RWPE1 (cell line): Measurements from ENCODE around the gene ATP6V1C2.
"Not testable (repeated sequence)": the region's sequence is repeated elsewhere in the genome, so short reads cannot be mapped to it uniquely, and the experiment has no call there.

Experiments used
- CTCF ChIA-PET: fragments of 350-600 bp; sonication (Branson Sonifier 250); formaldehyde crosslinking; extraction: SDS; loops from one replicate; lab custom pipeline; 2021; lab: Yijun Ruan, JAX
- POLR2A ChIA-PET: fragments of 400-600 bp; formaldehyde crosslinking; extraction: SDS; loops from one replicate; lab custom pipeline; 2020; ENCODE audit warnings: antibody characterized with exemption; ENCODE audit not compliant: low non-redundant PET; lab: Yijun Ruan, JAX
- DNase-seq: peaks from one replicate; pipeline ENCODE4 v3.0.0; 2012; ENCODE audit warnings: low spot score
- H3K27ac ChIP-seq: fragments of 450-650 bp; 2 replicates; pipeline ENCODE4 v1.5.1; 2017
- CTCF ChIP-seq: fragments of 450-650 bp; conservative IDR thresholded peaks from 2 replicates; pipeline ENCODE4 v1.5.1; 2017; ENCODE audit warnings: low read depth, mild to moderate bottlenecking

The ATP6V1C2 gene

GRCh38 chr2:10798783-10799182, 77.4 kb downstream of the ATP6V1C2 start:
- POLR2A ChIA-PET = no interaction called here

GRCh38 chr2:10800163-10800562, 78.7 kb downstream of the ATP6V1C2 start:
- no peak overlapping the region for H3K27ac ChIP-seq
- DNase-seq = no peak
- no peak for TF ChIP-seq CTCF
- ChIA-PET CTCF (interaction anchor here (0.6 to 1.1 kb wide), 2 partner anchors 18 to 78 kb away, joined by 3 to 4 read pairs; no protein-coding TSS in a partner anchor), POLR2A (no interaction called here)

More at GRCh38 chr2:10798783-10799182, 77.4 kb downstream of the ATP6V1C2 start:
- TF ChIP-seq CTCF = no peak
- no peak overlapping the region for H3K27ac ChIP-seq
- DNase-seq = no peak
- CTCF ChIA-PET = no interaction called here

DNA sequence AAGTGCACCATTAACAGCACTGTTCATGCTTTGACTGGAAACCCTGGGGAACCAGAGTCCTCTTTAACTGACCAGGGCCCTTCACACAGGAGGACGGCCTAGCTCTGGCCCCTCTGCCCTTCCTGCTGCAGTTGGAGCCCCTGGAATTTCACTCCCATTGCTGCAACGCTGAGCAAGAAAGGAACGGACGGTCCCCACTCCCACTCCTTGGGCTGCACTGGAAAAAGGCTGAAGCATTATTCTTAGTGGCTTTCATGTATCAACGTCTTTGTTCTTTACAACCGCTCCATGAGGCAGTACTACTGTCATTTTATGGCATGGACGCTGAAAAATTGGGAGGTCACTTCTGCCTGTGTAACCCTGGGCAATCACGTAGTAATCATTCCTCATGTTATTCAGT, 81.2 kb downstream of the ATP6V1C2 start:
- CTCF ChIA-PET = no interaction called here
- DNase-seq = no peak
- no peak for TF ChIP-seq CTCF
- H3K27ac ChIP-seq = no peak overlapping the region
- POLR2A ChIA-PET = no interaction called here

DNA sequence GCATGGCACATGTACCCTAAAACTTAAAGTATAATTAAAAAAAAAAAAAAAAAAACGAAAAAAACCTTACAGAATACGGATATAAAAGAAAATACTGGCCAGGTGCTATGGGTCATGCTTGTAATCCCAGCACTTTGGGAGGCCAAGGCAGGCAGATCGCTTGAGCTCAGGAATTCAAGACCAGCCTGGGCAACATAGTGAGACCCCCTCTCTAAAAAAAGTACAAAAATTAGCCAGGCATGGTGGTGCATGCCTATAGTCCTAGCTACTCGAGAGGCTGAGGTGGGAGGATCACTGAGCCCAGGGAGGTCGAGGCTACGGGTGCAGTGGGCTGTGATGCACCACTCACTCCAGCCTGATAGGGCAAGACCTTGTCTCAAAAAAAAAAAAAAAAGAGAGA, 84.6 kb downstream of the ATP6V1C2 start:
- DNase-seq, H3K27ac ChIP-seq, CTCF ChIA-PET, POLR2A ChIA-PET: not testable (repeated sequence)

DNA sequence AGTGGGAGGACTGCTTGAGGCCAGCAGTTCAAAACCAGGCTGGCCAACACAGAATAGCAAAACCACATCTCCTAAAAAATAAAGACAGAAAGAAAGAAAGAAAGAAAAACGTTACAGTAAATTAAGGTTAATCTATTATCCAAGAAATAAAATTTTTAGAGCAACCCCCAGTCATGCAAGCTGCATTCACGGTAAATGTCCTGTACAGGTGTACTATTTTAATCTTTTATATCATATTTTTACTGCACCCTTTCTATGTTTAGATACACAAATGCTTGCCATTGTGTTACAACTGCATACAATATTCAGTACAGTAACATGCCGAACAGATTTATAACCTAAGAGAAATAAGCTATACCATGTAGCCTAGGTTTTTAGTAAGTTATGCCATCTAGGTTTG, 85.1 kb downstream of the ATP6V1C2 start:
- ChIA-PET CTCF (no interaction called here), POLR2A (no interaction called here)
- DNase-seq = no peak
- no peak overlapping the region for H3K27ac ChIP-seq
- no peak for TF ChIP-seq CTCF

- POLR2A ChIA-PET = no interaction called here
- no peak overlapping the region for H3K27ac ChIP-seq
Measured at GRCh38 chr2:10810202-10811161, 89.1 kb downstream of the ATP6V1C2 start.

More at GRCh38 chr2:10810202-10811161, 89.1 kb downstream of the ATP6V1C2 start:
- TF ChIP-seq CTCF = no peak
- peak; percentile 26 for DNase-seq
- CTCF ChIA-PET = no interaction called here
